GM18511 (cell line): ENCODE data around the gene EPN3.

Experiments
- ATAC-seq: cut with Tn5 transposase; IDR thresholded peaks from one replicate; pipeline ENCODE4 v1.9.1; 2021; ENCODE audit warnings: mild to moderate bottlenecking, moderate library complexity; ENCODE audit not compliant: unreplicated experiment

EPN3 gene

DNA sequence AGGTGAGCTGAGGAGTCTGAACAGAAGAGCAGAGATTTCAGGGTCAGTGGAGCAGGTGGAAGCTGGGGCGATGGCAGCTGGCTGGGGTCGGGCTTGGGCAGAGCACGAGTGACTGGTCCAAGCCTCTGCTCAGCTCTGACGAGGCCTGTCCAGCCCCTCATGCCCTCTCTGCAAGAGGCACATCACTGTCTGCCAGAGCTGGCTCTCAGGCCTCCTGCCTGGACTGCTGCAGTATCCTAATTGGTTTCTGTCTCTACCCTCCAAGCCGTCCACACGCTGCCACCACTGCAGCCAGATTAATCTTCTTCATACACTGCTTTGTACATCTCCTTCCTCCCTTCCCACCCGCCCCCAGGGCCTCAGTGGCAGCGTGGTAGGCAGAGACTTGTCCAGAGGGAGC, 53.4 kb downstream of the EPN3 start:
- ATAC-seq, result no peak

DNA sequence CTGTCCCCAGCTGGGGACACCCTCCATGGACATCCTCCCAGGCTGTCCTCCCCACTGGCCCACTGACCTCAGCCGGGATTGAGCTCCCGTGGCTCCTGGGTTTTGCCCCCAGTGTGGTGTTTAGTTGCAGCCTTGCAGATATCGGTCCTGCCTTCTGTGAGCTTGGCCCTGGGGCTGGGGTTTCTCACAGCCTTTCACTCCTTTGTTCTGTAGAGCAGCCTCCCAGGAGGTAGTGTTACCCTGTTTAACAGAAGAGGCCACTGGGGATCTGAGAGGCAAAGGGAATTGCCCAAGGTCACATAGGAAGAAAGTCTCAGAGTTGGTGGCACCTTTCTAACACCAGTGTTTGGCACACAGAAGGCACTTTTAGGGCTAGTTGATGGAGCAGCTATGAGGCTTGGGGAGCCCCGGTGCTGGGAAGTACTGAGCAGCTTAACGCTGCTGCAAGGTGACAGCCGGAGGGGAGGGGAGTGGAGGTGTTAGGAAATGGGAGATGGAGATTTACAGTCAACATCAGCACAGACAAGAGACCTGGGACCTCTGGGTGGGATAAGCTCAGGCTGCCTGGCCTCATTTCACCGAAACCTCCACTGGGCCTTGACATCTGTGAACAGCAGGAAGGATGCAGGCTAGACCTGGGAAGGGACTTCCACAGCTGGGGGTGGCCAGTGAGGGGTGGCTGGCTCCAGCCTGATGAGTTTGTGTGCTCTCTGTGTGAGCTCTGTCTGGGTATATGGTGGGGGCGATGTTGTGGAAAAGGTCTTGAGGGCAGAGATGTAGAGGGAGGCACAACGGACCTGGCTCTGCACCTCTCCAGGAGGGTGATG, 54.1 kb downstream of the EPN3 start:
- ATAC-seq, result no peak

DNA sequence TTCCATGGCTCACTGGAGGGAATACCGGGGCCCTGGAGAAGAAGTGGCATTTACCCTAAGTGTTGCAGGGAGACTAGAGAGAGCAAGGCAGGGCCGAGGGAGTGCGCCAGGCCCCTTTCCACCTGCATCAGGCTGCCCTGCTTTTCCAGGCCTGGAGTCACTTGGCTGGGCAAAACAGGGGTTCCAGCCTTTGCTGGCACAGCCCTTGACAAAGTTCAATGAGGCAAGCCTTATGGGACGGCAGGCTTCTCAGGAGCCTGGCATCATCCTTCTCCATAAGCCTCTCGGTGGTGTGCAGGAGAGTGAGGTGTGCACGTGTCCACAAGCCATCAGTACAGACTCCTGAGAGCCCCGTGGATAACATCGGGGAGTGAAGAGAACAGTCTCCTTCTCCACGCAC, 55.0 kb downstream of the EPN3 start:
- no peak for ATAC-seq

GRCh38 chr17:50588391-50589049, 56.0 kb downstream of the EPN3 start:
- no peak for ATAC-seq

GRCh38 chr17:50589095-50589705, 56.7 kb downstream of the EPN3 start:
- no peak for ATAC-seq

- ATAC-seq, result no peak
Observed at GRCh38 chr17:50590946-50591737, 58.6 kb downstream of the EPN3 start.

GRCh38 chr17:50593321-50593720, 60.8 kb downstream of the EPN3 start:
- ATAC-seq, result no peak
